HCT116 (cell line): ENCODE data around the gene KRT15. TPM values are rescaled to one million over a fixed set of nuclear protein-coding genes. Genes with fewer than 3 reads are reported as not detected.

Source experiments
- ATAC-seq: fragments of 200-7000 bp; cut with Tn5 transposase; 2 replicates; pipeline ENCODE4 v1.9.1; 2020; ENCODE audit warnings: mild to moderate bottlenecking, moderate library complexity
- BruUV-seq: library from RNA; stranded (reverse); fragments of 400-500 nt; replicated peaks from 2 replicates; lab custom pipeline; 2021; lab: Mats Ljungman, UMichigan
- CTCF ChIA-PET: fragments of 300-600 bp; sonication (Branson Sonifier 250); formaldehyde crosslinking; loops from one replicate; lab custom pipeline; 2021; ENCODE audit warnings: antibody characterized with exemption; lab: Charles Lee
- POLR2A ChIA-PET: fragments of 300-600, 350-600 bp; sonication (Branson Sonifier 250); formaldehyde crosslinking; loops from one replicate; lab custom pipeline; 2021; ENCODE audit warnings: antibody characterized with exemption; lab: Charles Lee
- RAD21 ChIA-PET, 2 experiments: fragments of 300-600 bp; sonication (Branson Sonifier 250); formaldehyde crosslinking; loops; one replicate each; lab custom pipeline; 2023; ENCODE audit warnings: low total read pairs in 2 of 2; ENCODE audit not compliant: uncharacterized antibody in 2 of 2, unreplicated experiment in 2 of 2, low non-redundant PET in 1 of 2; lab: Charles Lee
- DNase-seq: peaks from one replicate; pipeline ENCODE4 v3.0.0-alpha.2; 2010; ENCODE audit warnings: low read depth, low spot score
- H2AFZ ChIP-seq: fragments of 200-600 bp; shearing (Covaris generic), sonication (generic); 2 replicates; pipeline ENCODE4 v1.6.1; 2017; ENCODE audit warnings: low read depth, mixed run types, mixed read lengths, antibody characterized with exemption, low read length; ENCODE audit not compliant: poor library complexity, severe bottlenecking
- H3K27ac ChIP-seq: 2 replicates; pipeline ENCODE4 v1.5.1; 2012; ENCODE audit warnings: low read depth, low read length
- H3K27me3 ChIP-seq: fragments of 200-600 bp; sonication (generic); 2 replicates; pipeline ENCODE4 v1.6.1; 2016; ENCODE audit warnings: mixed run types, low read length, mixed read lengths; ENCODE audit not compliant: insufficient read depth
- H3K36me3 ChIP-seq, 2 experiments: fragments of 200-500 bp in 1 of 2; fragments of 200-600 bp in 1 of 2; sonication (Bioruptor generic) in 1 of 2; sonication (generic) in 1 of 2; 2 replicates each; pipeline versions ENCODE4 v1.5.1 to v1.6.1; 2014 to 2016; ENCODE audit warnings: low read length in 2 of 2, inconsistent platforms in 1 of 2, mixed read lengths in 1 of 2, mixed run types in 1 of 2; ENCODE audit not compliant: insufficient read depth in 2 of 2, control insufficient read depth in 1 of 2
- H3K4me1 ChIP-seq, 2 experiments: fragments of 200-600 bp in 1 of 2; sonication (generic) in 1 of 2; 2 replicates each; pipeline versions ENCODE4 v1.5.1 to v1.6.1; 2012 to 2017; ENCODE audit warnings: low read length in 2 of 2, inconsistent platforms in 1 of 2, mild to moderate bottlenecking in 1 of 2, mixed read lengths in 1 of 2, mixed run types in 1 of 2, moderate library complexity in 1 of 2; ENCODE audit not compliant: insufficient read depth in 2 of 2, control insufficient read depth in 1 of 2
- H3K4me2 ChIP-seq: fragments of 200-600 bp; sonication (generic); 2 replicates; pipeline ENCODE4 v1.6.1; 2017; ENCODE audit warnings: mixed run types, low read length, mixed read lengths
- H3K4me3 ChIP-seq, 2 experiments: fragments of 200-600 bp in 1 of 2; sonication (generic) in 1 of 2; replicated peaks in 1 of 2; 2 replicates each; pipeline ENCODE4 v1.5.1; 2011 to 2016; ENCODE audit warnings: low read length in 2 of 2, control low read depth in 1 of 2, low read depth in 1 of 2, mild to moderate bottlenecking in 1 of 2, mixed read lengths in 1 of 2, mixed run types in 1 of 2
- H3K79me2 ChIP-seq: fragments of 200-600 bp; sonication (generic); 2 replicates; pipeline ENCODE4 v1.6.1; 2017; ENCODE audit warnings: mild to moderate bottlenecking, mixed run types, low read length, moderate library complexity, mixed read lengths; ENCODE audit not compliant: insufficient read depth
- H3K9ac ChIP-seq: fragments of 200-600 bp; sonication (generic); 2 replicates; pipeline ENCODE4 v1.6.1; 2016; ENCODE audit warnings: low read length, mixed read lengths
- H3K9me2 ChIP-seq: fragments of 200-600 bp; sonication (generic), shearing (Covaris generic); 2 replicates; pipeline ENCODE4 v1.6.1; 2017; ENCODE audit warnings: mixed run types, mild to moderate bottlenecking, moderate library complexity; ENCODE audit not compliant: insufficient read depth
- H3K9me3 ChIP-seq, 2 experiments: fragments of 200-500 bp in 1 of 2; fragments of 200-600 bp in 1 of 2; sonication (Bioruptor generic) in 1 of 2; sonication (generic) in 1 of 2; 2 replicates each; pipeline ENCODE4 v1.6.1; 2014 to 2017; ENCODE audit warnings: low read length in 2 of 2, mixed read lengths in 2 of 2, inconsistent platforms in 1 of 2, low read depth in 1 of 2, mild to moderate bottlenecking in 1 of 2, mixed run types in 1 of 2, moderate library complexity in 1 of 2; ENCODE audit not compliant: control insufficient read depth in 1 of 2, insufficient read depth in 1 of 2
- H4K20me1 ChIP-seq: fragments of 200-600 bp; sonication (generic), shearing (Covaris generic); 2 replicates; pipeline ENCODE4 v1.6.1; 2017; ENCODE audit warnings: mixed run types, mild to moderate bottlenecking, moderate library complexity; ENCODE audit not compliant: insufficient read depth
- CEBPB ChIP-seq: IDR thresholded peaks from 2 replicates; pipeline ENCODE4 v1.6.1; 2012; ENCODE audit warnings: low read depth
- JUND ChIP-seq: IDR thresholded peaks from 2 replicates; pipeline ENCODE4 v1.6.1; 2012
- POLR2AphosphoS5 ChIP-seq: IDR thresholded peaks from 2 replicates; pipeline ENCODE4 v1.6.1; 2011; ENCODE audit warnings: mild to moderate bottlenecking, low read depth, low read length, moderate library complexity
- RAD21 ChIP-seq: IDR thresholded peaks from 2 replicates; pipeline ENCODE4 v1.6.1; 2012; ENCODE audit warnings: low read depth, mild to moderate bottlenecking
- TCF7L2 ChIP-seq: IDR thresholded peaks from 2 replicates; pipeline ENCODE4 v1.7.0; 2011; ENCODE audit warnings: borderline replicate concordance, inconsistent platforms; ENCODE audit not compliant: insufficient read depth, insufficient read length; ENCODE audit errors: extremely low read depth
- YY1 ChIP-seq: IDR thresholded peaks from 2 replicates; pipeline ENCODE4 v1.6.1; 2011; ENCODE audit warnings: low read length, low read depth, moderate library complexity, mild to moderate bottlenecking; ENCODE audit not compliant: insufficient replicate concordance; ENCODE audit errors: extremely low read depth
- ZFX ChIP-seq: fragments of 450-650 bp; IDR thresholded peaks from 2 replicates; pipeline ENCODE4 v1.6.1; 2017
- ZNF274 ChIP-seq: fragments of 200-500 bp; sonication (Bioruptor generic); IDR thresholded peaks from 2 replicates; pipeline ENCODE4 v1.6.1; 2014; ENCODE audit warnings: mild to moderate bottlenecking, low read depth, low read length, inconsistent platforms
- intact Hi-C: fragments of 100-400 bp; cut with micrococcal nuclease; formaldehyde crosslinking; loops from 2 replicates; pipeline ENCODE4 v1.10.0; 2022
- total RNA-seq: library from RNA; stranded (reverse); gene quantifications from one replicate; pipeline ENCODE4 v1.2.1, GENCODE V29; 2021; ENCODE audit not compliant: unreplicated experiment
- TF ChIP-seq, protein P1 (sequence below): IDR thresholded peaks from 2 replicates; pipeline ENCODE4 v1.6.1; 2011; ENCODE audit warnings: mild to moderate bottlenecking, low read length, moderate library complexity; ENCODE audit not compliant: insufficient replicate concordance; ENCODE audit errors: extremely low read depth
- TF ChIP-seq, protein P2 (sequence below): IDR thresholded peaks from 2 replicates; pipeline ENCODE4 v1.6.1; 2012

KRT15 gene
- total RNA-seq, 1 experiment from 2014 or later = 37.1 TPM

DNA sequence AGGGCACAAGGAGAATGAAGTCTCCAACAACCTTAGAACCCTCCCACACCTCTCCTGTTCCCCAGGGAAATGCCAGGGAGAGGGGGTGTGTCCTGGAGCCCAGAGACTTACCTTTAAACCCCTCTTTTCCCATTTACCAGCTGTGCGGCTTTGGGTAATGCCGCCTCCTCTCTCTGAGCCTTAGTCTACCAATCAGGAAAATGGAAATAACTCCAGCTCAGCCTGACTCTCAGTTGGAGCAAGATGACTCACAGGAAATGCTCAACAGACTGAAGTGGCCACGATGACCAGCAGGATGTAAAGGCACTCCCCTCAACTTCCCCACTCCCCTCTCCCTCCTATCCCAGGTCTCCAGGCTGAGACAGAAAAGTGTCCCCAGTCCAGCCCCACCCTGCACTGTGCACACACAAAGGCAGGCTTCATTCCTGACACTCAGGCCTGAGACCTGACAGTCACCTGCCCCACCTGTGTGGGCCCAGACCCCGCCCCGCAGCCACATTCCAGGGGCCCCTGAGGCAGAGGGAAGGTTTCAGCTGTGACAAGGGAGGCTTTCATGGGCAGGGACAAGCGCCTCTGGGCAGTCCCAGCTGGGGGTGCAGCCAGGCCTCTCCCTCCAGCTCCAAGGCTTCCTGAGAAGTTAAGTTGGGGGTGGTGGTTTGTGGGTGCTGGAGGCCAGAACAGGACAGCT is 3.0 kb upstream of the KRT15 start:
- intact Hi-C loops = loop anchor here (1.0 to 2.0 kb wide), 3 partner anchors 27 to 664 kb away; no protein-coding TSS in a partner anchor
- Histone ChIP-seq H2AFZ (no peak overlapping the region), H3K9me3 (no peaks in the 10 kb centered on the region), H3K9me2 (no peaks in the 10 kb centered on the region), H3K4me2 (peak overlapping the region; percentile 78), H3K36me3 (peaks cover 3 to 13% of the 10 kb centered on the region in 2 experiments; a peak in 3 of 4 replicates), H3K27me3 (no peaks in the 10 kb centered on the region), H3K9ac (peak overlapping the region; percentile 99), H3K4me3 (peak overlapping the region; percentile 36 to 47), H3K79me2 (peaks cover 15% of the 10 kb centered on the region; the same call in 1 of the 2 replicates), H4K20me1 (no peaks in the 10 kb centered on the region), H3K27ac (peak overlapping the region; percentile 99), H3K4me1 (peaks cover 74 to 91% of the 10 kb centered on the region in 2 experiments)
- CTCF ChIA-PET = interaction anchor here (0.7 to 8.9 kb wide), 12 partner anchors 9 to 907 kb away, joined by 3 to 77 read pairs (median 3); no protein-coding TSS in a partner anchor
- RAD21 ChIA-PET = interaction anchor here (1.1 to 2.8 kb wide), 4 partner anchors 26 to 117 kb away, joined by 3 to 19 read pairs (median 8); no protein-coding TSS in a partner anchor
- DNase-seq (peak; percentile 97), ATAC-seq (peak; percentile 65)
- POLR2A ChIA-PET = interaction anchor here (0.9 to 12.9 kb wide), 18 partner anchors 8 to 761 kb away, joined by 3 to 148 read pairs (median 4); partner anchors contain the start of gene EIF1
- TF ChIP-seq ZNF274 = no peak
- no peak for TF ChIP-seq RAD21
- peak; percentile 55 for TF ChIP-seq POLR2AphosphoS5
- no peak for TF ChIP-seq CEBPB
- TF ChIP-seq YY1 = peak; percentile 54
- no peak for TF ChIP-seq ZFX
- TF ChIP-seq, protein P1, sequence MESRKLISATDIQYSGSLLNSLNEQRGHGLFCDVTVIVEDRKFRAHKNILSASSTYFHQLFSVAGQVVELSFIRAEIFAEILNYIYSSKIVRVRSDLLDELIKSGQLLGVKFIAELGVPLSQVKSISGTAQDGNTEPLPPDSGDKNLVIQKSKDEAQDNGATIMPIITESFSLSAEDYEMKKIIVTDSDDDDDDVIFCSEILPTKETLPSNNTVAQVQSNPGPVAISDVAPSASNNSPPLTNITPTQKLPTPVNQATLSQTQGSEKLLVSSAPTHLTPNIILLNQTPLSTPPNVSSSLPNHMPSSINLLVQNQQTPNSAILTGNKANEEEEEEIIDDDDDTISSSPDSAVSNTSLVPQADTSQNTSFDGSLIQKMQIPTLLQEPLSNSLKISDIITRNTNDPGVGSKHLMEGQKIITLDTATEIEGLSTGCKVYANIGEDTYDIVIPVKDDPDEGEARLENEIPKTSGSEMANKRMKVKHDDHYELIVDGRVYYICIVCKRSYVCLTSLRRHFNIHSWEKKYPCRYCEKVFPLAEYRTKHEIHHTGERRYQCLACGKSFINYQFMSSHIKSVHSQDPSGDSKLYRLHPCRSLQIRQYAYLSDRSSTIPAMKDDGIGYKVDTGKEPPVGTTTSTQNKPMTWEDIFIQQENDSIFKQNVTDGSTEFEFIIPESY = peak; percentile 51
- no peak for TF ChIP-seq JUND
- TF ChIP-seq, protein P2, sequence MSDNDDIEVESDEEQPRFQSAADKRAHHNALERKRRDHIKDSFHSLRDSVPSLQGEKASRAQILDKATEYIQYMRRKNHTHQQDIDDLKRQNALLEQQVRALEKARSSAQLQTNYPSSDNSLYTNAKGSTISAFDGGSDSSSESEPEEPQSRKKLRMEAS = no peak
- no peak for TF ChIP-seq TCF7L2
- BruUV-seq = no TSS peak
